Activated gamma-delta T cell treated with anti-CD3 and anti-CD28 coated beads, Interleukin-2, amount 50 U/mL, for 16 hours (primary cell): Measurements from ENCODE around the gene LRRC52.
"Not testable (repeated sequence)": the region's sequence is repeated elsewhere in the genome, so short reads cannot be mapped to it uniquely, and the experiment has no call there.

Experiments
- DNase-seq: peaks from one replicate; pipeline ENCODE4 v3.0.0-alpha.2; 2020; ENCODE audit warnings: low read depth

The LRRC52 gene

GRCh38 chr1:165581926-165582325 is 38.1 kb downstream of the LRRC52 start:
- DNase-seq, result no peak

- DNase-seq, result no peak
Observed at GRCh38 chr1:165586398-165586797, 42.6 kb downstream of the LRRC52 start.

GRCh38 chr1:165591391-165591790 is 47.6 kb downstream of the LRRC52 start:
- not testable (repeated sequence) for DNase-seq

- peak; percentile 70 for DNase-seq
Observed at GRCh38 chr1:165592945-165593823, 49.4 kb downstream of the LRRC52 start.

DNA sequence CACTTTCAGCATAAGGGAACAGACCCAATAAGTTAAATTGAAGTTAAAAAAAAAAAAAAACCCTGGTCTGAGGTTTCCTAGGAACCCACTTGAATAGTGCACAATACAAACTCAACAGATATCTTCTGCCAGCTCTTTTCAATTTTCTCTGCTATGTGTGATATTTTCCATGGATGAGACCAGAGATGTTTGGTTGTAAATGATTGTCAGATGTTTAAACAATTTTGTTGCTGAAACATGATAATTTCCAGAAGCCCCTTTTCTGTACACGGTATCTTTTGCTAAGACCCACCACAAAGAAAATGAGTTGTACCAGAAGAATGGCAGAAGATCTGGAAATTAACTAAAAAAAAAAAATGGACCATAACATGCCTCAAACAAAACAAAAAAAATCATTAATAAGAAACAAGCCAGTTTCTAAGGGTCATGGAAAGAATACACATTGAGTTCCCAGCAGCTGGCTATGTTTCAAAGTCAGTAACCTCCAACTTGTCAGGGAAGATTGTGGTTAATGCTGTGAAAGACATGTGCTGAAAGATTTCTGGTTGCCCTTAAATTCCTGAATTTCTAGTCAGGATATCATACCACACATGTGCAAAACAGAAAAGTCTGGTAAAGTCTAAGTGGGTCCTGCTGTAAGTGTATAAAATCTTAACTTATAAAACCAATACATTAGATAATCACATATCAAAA is 51.6 kb downstream of the LRRC52 start:
- DNase-seq, result no peak

DNA sequence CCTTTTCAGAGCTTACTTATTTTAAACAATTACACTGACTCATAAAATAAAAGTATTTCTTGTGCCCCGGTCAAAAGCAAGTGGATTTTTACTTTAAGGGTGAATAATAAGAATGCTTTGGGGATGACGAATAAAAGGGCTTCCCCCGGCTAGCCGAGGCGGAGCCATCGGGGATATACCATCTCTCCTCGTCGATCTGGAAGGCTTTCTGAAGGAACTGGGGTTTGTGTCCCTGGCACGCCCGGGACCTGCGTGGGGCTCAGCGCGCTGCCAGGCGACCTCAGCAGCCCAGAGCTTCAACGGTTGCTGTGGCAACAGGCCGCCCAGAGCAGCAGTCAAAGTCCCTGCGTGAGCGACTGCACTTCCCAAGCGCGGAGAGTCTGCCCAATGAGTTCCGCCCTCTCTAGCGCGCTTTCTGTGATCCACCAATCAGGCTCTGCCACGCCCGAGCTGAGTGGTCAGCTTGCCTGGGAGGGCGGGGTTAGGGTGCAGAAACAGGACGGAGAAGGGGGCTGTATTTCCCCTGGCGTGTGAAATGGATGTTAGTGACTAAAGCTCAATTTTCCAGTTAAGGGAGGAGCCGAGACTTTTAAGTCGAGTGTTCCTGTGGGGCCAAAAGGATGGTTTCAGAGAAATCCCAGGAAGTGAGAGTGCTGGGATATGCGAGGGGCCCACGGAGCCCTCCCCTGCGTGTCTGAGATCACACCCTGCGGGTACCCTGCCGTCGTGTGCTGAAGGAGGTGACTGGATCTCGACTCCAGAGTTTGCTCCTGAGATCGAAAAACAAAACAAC is 54.3 kb downstream of the LRRC52 start:
- DNase-seq, result peak; percentile 90

DNA sequence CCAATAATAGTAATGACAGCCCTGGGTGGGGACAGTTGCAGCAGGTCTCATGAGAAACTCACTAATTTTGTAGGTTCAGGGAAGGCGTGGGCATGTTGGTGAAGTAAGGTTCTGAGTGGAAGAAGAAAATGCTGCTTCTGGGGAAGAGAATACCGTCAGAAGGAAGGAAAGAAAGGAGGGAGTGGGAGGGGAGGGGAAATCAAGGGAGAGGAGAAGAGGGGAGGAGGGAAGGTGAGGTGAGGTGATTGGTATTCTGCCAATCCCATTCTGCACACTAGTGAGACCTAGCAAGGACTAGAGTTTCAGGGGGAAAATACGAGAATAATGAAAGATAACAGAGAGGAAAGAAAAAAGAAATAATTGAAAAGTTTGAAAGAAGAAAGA is 54.9 kb downstream of the LRRC52 start:
- no peak for DNase-seq

DNA sequence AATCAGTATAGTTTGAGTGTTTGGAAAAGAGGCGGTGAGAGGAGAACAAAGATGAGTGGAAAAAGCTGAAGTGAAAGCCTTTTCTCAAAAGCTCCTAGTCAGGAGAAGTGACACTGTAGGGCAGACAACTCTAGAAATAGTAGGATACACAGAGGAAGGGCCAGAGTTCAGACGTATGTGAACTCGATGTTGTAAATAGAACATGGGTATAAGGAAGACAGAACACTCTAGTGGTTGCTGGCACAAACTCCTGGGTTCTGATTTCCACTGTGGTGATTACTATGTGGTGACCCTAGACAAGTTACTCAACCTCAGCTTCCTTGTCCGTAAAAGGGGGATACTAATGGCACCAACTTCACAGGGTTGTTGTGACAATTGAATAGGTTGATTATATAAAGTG is 57.0 kb downstream of the LRRC52 start:
- no peak for DNase-seq

- DNase-seq, result no peak
Observed at GRCh38 chr1:165603810-165604209, 60.0 kb downstream of the LRRC52 start.

DNA sequence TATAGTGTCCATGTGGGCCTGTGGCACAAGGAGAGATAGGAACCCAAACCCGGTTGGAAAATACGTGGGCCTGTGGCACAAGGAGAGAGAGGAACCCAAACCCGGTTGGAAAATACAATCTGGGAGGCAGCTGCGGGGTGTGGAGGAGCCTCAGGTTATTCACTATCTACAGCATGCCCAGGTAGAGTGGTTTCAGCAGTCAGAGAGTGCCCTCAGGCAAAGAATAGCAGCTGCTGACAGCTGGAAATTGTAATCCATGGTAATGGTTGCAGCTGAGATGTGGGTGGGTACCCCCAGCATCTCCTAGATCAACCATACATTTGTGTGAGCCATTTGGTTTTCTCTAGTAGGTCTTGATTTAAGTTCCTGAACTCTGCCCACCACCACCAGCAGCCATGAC is 61.4 kb downstream of the LRRC52 start:
- DNase-seq, result no peak

DNA sequence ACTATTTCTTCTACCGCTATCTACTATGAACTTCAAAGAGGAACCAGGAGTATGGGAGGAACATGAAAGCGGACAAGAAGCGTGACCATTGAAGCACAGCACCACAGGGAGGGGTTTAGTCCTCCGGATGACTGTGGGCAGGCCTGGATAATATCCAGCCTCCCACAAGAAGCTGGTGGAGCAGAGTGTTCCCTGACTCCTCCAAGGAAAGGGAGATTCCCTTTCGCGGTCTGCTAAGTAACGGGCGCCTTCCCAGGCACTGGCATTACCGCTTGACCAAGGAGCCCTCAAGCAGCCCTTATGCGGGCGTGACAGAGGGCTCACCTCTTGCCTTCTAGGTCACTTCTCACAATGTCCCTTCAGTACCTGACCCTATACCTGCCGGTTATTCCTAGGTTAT is 62.9 kb downstream of the LRRC52 start:
- DNase-seq, result not testable (repeated sequence)

DNA sequence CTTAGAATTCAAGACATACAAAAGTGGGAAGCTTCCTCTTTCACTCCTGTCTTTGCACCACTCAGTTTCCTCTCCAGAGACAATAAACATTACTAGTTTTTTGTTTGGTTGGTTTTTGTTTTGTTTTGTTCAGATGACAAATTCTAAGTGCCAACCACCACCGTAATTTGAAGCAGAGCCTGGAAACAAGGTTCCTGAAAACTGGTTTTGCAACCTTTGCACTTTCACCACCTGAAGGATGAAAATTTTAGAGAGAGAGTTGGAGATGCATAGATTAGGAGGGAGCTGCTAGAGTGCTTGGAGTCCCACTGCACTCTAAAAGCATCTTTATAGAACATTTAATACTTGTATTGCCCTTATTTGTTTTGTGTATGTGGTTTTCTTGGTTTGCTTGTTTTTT is 67.1 kb downstream of the LRRC52 start:
- no peak for DNase-seq

DNA sequence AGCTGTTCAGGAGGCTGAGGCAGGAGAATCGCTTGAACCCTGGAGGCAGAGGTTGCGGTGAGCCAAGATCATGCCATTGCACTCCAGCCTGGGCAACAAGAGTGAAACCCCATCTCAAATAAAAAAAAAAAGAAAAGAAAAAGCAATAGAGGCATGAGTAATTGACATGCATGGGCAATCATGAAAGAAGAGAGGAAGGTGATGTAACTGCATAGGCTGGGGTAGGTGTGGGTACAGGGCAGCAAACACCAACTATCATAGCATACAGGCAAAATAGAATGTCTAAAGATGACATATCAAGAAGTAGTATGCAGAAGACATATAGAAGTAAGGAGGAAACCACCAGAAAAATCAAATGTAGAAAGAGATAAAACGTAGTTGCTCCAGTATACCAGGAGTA is 68.3 kb downstream of the LRRC52 start:
- DNase-seq, result no peak
